ENCODE data around the gene GTPBP4. TPM values are rescaled to one million over a fixed set of nuclear protein-coding genes. Genes with fewer than 3 reads are reported as not detected.

Gene GTPBP4
- total RNA-seq, 1 donor = 27.1 TPM

GRCh38 chr10:1015688-1016087, 27.5 kb downstream of the GTPBP4 start:
- TF ChIP-seq CTCF (IDR thresholded peaks at IDR 0.05; ENCODE audit: extremely low read depth, low read depth, low read length) = no peak
- H3K4me3 ChIP-seq (ENCODE audit: insufficient read depth, low read length) = no peak overlapping the region
- peaks cover 2% of the 10 kb centered on the region for H3K79me2 ChIP-seq (ENCODE audit: insufficient read depth, low read length)
- no peaks in the 10 kb centered on the region for H3K9me3 ChIP-seq (ENCODE audit: low read depth, low read length)
- no peak overlapping the region for H3K27ac ChIP-seq (ENCODE audit: low read depth, low read length)
- H4K20me1 ChIP-seq (ENCODE audit: insufficient read depth, low read length) = peaks cover 6% of the 10 kb centered on the region
- no peak for DNase-seq (ENCODE audit: insufficient read length, low spot score, missing footprints)
- peaks cover 76% of the 10 kb centered on the region for H3K36me3 ChIP-seq (ENCODE audit: insufficient read depth, low read length)
- no peak overlapping the region for H2AFZ ChIP-seq (ENCODE audit: low read length)
- H3K4me1 ChIP-seq (ENCODE audit: insufficient read depth, low read length) = no peaks in the 10 kb centered on the region
- H3K4me2 ChIP-seq (ENCODE audit: insufficient read depth, low read length) = no peak overlapping the region
- H3K27me3 ChIP-seq (ENCODE audit: insufficient read depth, low read length) = no peaks in the 10 kb centered on the region

GRCh38 chr10:1019362-1019761, 31.1 kb downstream of the GTPBP4 start:
- Histone ChIP-seq H3K4me1 (ENCODE audit: insufficient read depth, low read length) (no peaks in the 10 kb centered on the region), H3K4me2 (ENCODE audit: insufficient read depth, low read length) (no peak overlapping the region), H3K27me3 (ENCODE audit: insufficient read depth, low read length) (no peaks in the 10 kb centered on the region), H4K20me1 (ENCODE audit: insufficient read depth, low read length) (peaks cover 4% of the 10 kb centered on the region), H3K36me3 (ENCODE audit: insufficient read depth, low read length) (peaks cover 52% of the 10 kb centered on the region), H3K9me3 (ENCODE audit: low read depth, low read length) (no peaks in the 10 kb centered on the region), H3K79me2 (ENCODE audit: insufficient read depth, low read length) (no peaks in the 10 kb centered on the region), H3K4me3 (ENCODE audit: insufficient read depth, low read length) (no peak overlapping the region), H3K27ac (ENCODE audit: low read depth, low read length) (no peak overlapping the region), H2AFZ (ENCODE audit: low read length) (no peak overlapping the region)
- no peak for DNase-seq (ENCODE audit: insufficient read length, low spot score, missing footprints)
- TF ChIP-seq CTCF (IDR thresholded peaks at IDR 0.05; ENCODE audit: extremely low read depth, low read depth, low read length) = no peak

GRCh38 chr10:1020460-1020859, 32.2 kb downstream of the GTPBP4 start:
- peaks cover 4% of the 10 kb centered on the region for H4K20me1 ChIP-seq (ENCODE audit: insufficient read depth, low read length)
- DNase-seq (ENCODE audit: insufficient read length, low spot score, missing footprints) = no peak
- TF ChIP-seq CTCF (IDR thresholded peaks at IDR 0.05; ENCODE audit: extremely low read depth, low read depth, low read length) = no peak
- H3K27me3 ChIP-seq (ENCODE audit: insufficient read depth, low read length) = no peaks in the 10 kb centered on the region
- no peaks in the 10 kb centered on the region for H3K9me3 ChIP-seq (ENCODE audit: low read depth, low read length)
- H3K4me1 ChIP-seq (ENCODE audit: insufficient read depth, low read length) = no peaks in the 10 kb centered on the region
- H3K36me3 ChIP-seq (ENCODE audit: insufficient read depth, low read length) = peaks cover 44% of the 10 kb centered on the region
- H3K27ac ChIP-seq (ENCODE audit: low read depth, low read length) = no peak overlapping the region
- no peak overlapping the region for H2AFZ ChIP-seq (ENCODE audit: low read length)
- H3K4me2 ChIP-seq (ENCODE audit: insufficient read depth, low read length) = no peak overlapping the region
- no peak overlapping the region for H3K4me3 ChIP-seq (ENCODE audit: insufficient read depth, low read length)
- H3K79me2 ChIP-seq (ENCODE audit: insufficient read depth, low read length) = no peaks in the 10 kb centered on the region

- H3K27ac ChIP-seq (ENCODE audit: low read depth, low read length) = no peak overlapping the region
- peaks cover 39% of the 10 kb centered on the region for H3K36me3 ChIP-seq (ENCODE audit: insufficient read depth, low read length)
- H3K4me2 ChIP-seq (ENCODE audit: insufficient read depth, low read length) = no peak overlapping the region
- H3K79me2 ChIP-seq (ENCODE audit: insufficient read depth, low read length) = no peaks in the 10 kb centered on the region
- no peak for TF ChIP-seq CTCF (IDR thresholded peaks at IDR 0.05; ENCODE audit: extremely low read depth, low read depth, low read length)
- H3K4me3 ChIP-seq (ENCODE audit: insufficient read depth, low read length) = no peak overlapping the region
- H3K4me1 ChIP-seq (ENCODE audit: insufficient read depth, low read length) = no peaks in the 10 kb centered on the region
- H2AFZ ChIP-seq (ENCODE audit: low read length) = no peak overlapping the region
- no peak for DNase-seq (ENCODE audit: insufficient read length, low spot score, missing footprints)
- H3K9me3 ChIP-seq (ENCODE audit: low read depth, low read length) = no peaks in the 10 kb centered on the region
- no peaks in the 10 kb centered on the region for H3K27me3 ChIP-seq (ENCODE audit: insufficient read depth, low read length)
- H4K20me1 ChIP-seq (ENCODE audit: insufficient read depth, low read length) = peaks cover 3% of the 10 kb centered on the region
These were observed 32.7 kb downstream of the GTPBP4 start for GRCh38 chr10:1020958-1021357.

Measured in osteoblast (primary cell).